Coronary artery (tissue), 2 donors: ENCODE measurements around the gene BEND3.
"Not testable (repeated sequence)": the region's sequence is repeated elsewhere in the genome, so short reads cannot be mapped to it uniquely, and the experiment has no call there.

Experiments used
- DNase-seq: peaks from one replicate; pipeline ENCODE4 v3.0.0-alpha.2; 2017; ENCODE audit warnings: low spot score
- H3K27ac ChIP-seq, 2 donors: fragments of 200-600 bp; sonication (generic); one replicate each; pipeline ENCODE4 v1.5.1; 2016 to 2019
- H3K4me3 ChIP-seq: fragments of 200-600 bp; sonication (generic); 2 replicates; pipeline ENCODE4 v1.5.1; 2016; ENCODE audit warnings: mild to moderate bottlenecking, moderate library complexity
- CTCF ChIP-seq: fragments of 200-600 bp; sonication (generic); IDR thresholded peaks from one replicate; pipeline ENCODE4 v1.5.1; 2019; ENCODE audit warnings: antibody characterized with exemption

Gene BEND3

DNA sequence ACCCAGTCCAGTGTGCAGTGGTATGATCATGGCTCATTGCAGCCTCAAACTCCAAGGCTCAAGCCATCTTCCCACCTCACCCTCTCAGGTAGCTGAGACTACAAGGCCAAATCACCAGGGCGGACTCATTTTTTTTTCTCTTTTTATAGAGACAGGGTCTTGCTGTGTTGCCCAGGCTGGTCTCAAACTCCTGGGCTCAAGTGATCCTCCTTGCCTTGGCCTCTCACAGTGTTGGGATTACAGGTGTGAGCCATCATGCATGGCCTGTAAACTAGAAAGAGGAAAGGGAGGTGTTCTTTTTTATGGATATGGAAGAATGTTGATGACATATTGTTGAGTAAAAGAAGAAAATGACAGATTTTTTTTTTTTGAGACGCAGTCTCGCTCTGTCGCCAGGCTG lies 5.1 kb upstream of the BEND3 start:
- no peak for DNase-seq
- Histone ChIP-seq H3K4me3 (no peak overlapping the region), H3K27ac (no peak overlapping the region)
- TF ChIP-seq CTCF: no peak

DNA sequence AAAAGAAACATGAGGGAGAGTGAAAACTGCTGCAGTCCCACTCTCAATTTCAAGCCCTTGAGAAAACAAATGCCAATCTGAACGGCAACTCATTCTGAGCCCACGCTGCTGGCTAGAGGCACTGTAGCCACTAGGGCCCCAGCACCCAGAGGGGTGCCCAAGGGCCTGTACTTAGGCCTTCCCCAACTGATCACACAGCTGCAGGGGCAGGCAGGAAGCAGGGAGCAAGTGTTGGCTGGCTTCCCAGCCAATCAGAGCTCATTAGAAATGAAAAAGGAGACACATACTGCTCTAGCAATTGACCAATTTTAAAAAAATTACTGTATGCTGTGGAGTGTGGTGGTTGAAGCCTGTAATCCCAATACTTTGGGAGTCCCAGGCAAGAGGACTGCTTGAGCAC lies 3.7 kb upstream of the BEND3 start:
- TF ChIP-seq CTCF: no peak
- no peak overlapping the region for H3K4me3 ChIP-seq
- DNase-seq: no peak

GRCh38 chr6:107118540-107118939 lies 3.2 kb upstream of the BEND3 start:
- H3K4me3 ChIP-seq, DNase-seq, H3K27ac ChIP-seq: not testable (repeated sequence)

More for the DNA sequence above, 3.7 kb upstream of the BEND3 start:
- no peak overlapping the region for H3K27ac ChIP-seq

- Histone ChIP-seq H3K4me3 (no peak overlapping the region), H3K27ac (no peak overlapping the region)
- no peak for DNase-seq
- TF ChIP-seq CTCF: no peak
Measured at GRCh38 chr6:107116931-107117330, 1.6 kb upstream of the BEND3 start.

GRCh38 chr6:107116328-107116892 lies 1.1 kb upstream of the BEND3 start:
- H3K4me3 ChIP-seq: peak overlapping the region; percentile 96
- DNase-seq: no peak
- no peak for TF ChIP-seq CTCF
- no peak overlapping the region for H3K27ac ChIP-seq

GRCh38 chr6:107115695-107116327 lies 496 bp upstream of the BEND3 start:
- no peak for TF ChIP-seq CTCF
- no peak for DNase-seq
- Histone ChIP-seq H3K27ac (peak overlapping the region in 1 of 2 donors; percentile 80), H3K4me3 (peak overlapping the region; percentile 96)

DNA sequence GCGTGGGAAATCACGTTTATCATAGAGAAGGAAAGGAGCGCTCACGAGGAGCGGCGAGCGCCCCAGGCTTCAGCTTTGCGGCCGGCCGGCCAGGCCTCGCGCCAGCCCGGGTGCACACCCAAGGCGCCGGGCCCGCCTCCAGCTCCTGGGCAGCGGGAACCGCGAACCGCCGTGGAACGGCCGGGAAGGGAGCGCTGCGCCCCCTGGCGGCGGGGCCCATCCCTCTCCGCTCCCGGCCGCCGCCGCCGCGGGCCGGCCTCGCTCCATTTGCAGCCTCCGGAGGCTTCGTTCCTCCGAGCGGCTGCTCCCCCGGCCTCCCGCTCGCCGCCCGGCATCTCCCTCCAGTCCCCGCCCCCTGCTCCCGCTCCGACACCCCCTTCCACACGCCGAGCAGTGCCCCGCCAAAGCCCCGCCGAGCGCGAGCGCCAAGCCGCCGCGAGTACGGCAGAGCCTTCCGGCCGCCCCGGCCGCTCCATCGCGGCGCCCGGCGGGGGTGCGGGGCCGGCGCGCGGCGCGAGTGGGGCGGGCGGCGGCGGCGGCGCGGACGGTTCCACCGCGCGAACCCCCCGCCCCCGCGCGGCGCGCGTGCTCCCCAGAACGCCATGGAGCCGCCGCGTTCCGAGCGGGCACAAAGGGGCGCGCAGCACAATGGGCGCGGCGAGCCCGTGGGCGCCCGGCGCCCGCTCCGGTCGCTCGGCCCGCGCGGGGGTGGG lies 946 bp downstream of the BEND3 start:
- peak; percentile 82 for DNase-seq
- Histone ChIP-seq H3K4me3 (peak overlapping the region; percentile 96), H3K27ac (peak overlapping the region; percentile 38 to 80)
- peak; percentile 97 for TF ChIP-seq CTCF
